Neutrophil (primary cell): ENCODE data around the gene LRRC8A.

ENCODE experiments used
- H3K27ac ChIP-seq: fragments of 200-600 bp; sonication (generic); 2 replicates; pipeline ENCODE4 v1.5.1; 2016; ENCODE audit warnings: mild to moderate bottlenecking, moderate library complexity
- H3K27me3 ChIP-seq: fragments of 200-600 bp; sonication (generic); 2 replicates; pipeline ENCODE4 v1.6.0; 2016; ENCODE audit warnings: mild to moderate bottlenecking
- H3K36me3 ChIP-seq: fragments of 200-600 bp; sonication (generic); 2 replicates; pipeline ENCODE4 v1.5.1; 2017
- H3K4me1 ChIP-seq, 2 experiments: fragments of 200-600 bp in 1 of 2; sonication (generic) in 1 of 2; 1 replicate in 1 of 2; 2 replicates in 1 of 2; pipeline versions ENCODE4 v1.5.1 to v1.6.1; 2013 to 2016; ENCODE audit warnings: low read depth in 1 of 2, low read length in 1 of 2, mild to moderate bottlenecking in 1 of 2, moderate library complexity in 1 of 2; ENCODE audit not compliant: control insufficient read depth in 1 of 2, insufficient read depth in 1 of 2
- H3K4me3 ChIP-seq, 2 experiments: fragments of 200-600 bp in 1 of 2; sonication (generic) in 1 of 2; 1 replicate in 1 of 2; 2 replicates in 1 of 2; pipeline ENCODE4 v1.5.1; 2013 to 2016; ENCODE audit warnings: low read depth in 1 of 2, low read length in 1 of 2, mild to moderate bottlenecking in 1 of 2, moderate library complexity in 1 of 2
- H3K9me3 ChIP-seq: fragments of 200-600 bp; sonication (generic); 2 replicates; pipeline ENCODE4 v1.5.1; 2016
- CTCF ChIP-seq: fragments of 200-600 bp; sonication (generic); IDR thresholded peaks from 2 replicates; pipeline ENCODE4 v1.5.1; 2016; ENCODE audit warnings: antibody characterized with exemption

Gene LRRC8A

GRCh38 chr9:128892221-128892921 is 10.4 kb downstream of the LRRC8A start:
- Histone ChIP-seq H3K4me3 (no peak overlapping the region), H3K36me3 (peaks cover 49% of the 10 kb centered on the region), H3K27me3 (no peaks in the 10 kb centered on the region), H3K4me1 (no peaks in the 10 kb centered on the region), H3K27ac (no peak overlapping the region), H3K9me3 (no peaks in the 10 kb centered on the region)
- no peak for TF ChIP-seq CTCF

- no peaks in the 10 kb centered on the region for H3K27me3 ChIP-seq
- no peak overlapping the region for H3K4me3 ChIP-seq
- H3K27ac ChIP-seq: no peak overlapping the region
- TF ChIP-seq CTCF: no peak
- no peaks in the 10 kb centered on the region for H3K9me3 ChIP-seq
- peaks cover 48% of the 10 kb centered on the region for H3K36me3 ChIP-seq
- H3K4me1 ChIP-seq: no peaks in the 10 kb centered on the region
Observed at GRCh38 chr9:128893354-128893753, 11.4 kb downstream of the LRRC8A start.

- Histone ChIP-seq H3K4me1 (no peaks in the 10 kb centered on the region), H3K27ac (no peak overlapping the region), H3K36me3 (peaks cover 46% of the 10 kb centered on the region), H3K9me3 (no peaks in the 10 kb centered on the region), H3K4me3 (no peak overlapping the region), H3K27me3 (no peaks in the 10 kb centered on the region)
- TF ChIP-seq CTCF: no peak
Observed at GRCh38 chr9:128894764-128895163, 12.8 kb downstream of the LRRC8A start.

- TF ChIP-seq CTCF: no peak
- peaks cover 41% of the 10 kb centered on the region for H3K36me3 ChIP-seq
- no peak overlapping the region for H3K4me3 ChIP-seq
- H3K27me3 ChIP-seq: no peaks in the 10 kb centered on the region
- no peak overlapping the region for H3K27ac ChIP-seq
- H3K9me3 ChIP-seq: no peaks in the 10 kb centered on the region
- H3K4me1 ChIP-seq: no peaks in the 10 kb centered on the region
Observed at GRCh38 chr9:128895556-128895955, 13.6 kb downstream of the LRRC8A start.

- Histone ChIP-seq H3K4me3 (no peak overlapping the region), H3K36me3 (peaks cover 22% of the 10 kb centered on the region), H3K4me1 (peaks cover 13 to 15% of the 10 kb centered on the region in 2 experiments), H3K9me3 (no peaks in the 10 kb centered on the region), H3K27ac (no peak overlapping the region), H3K27me3 (no peaks in the 10 kb centered on the region)
- no peak for TF ChIP-seq CTCF
Observed at GRCh38 chr9:128898382-128898781, 16.4 kb downstream of the LRRC8A start.
